ENCODE results near the gene PHLDB1.
"Not testable (repeated sequence)": the region's sequence is repeated elsewhere in the genome, so short reads cannot be mapped to it uniquely, and the experiment has no call there.

PHLDB1 gene

GRCh38 chr11:118672846-118673245 is 65.4 kb downstream of the PHLDB1 start:
- no peak for DNase-seq (ENCODE audit: low read depth)
- H3K4me3 ChIP-seq (ENCODE audit: low read depth, low read length) = no peak overlapping the region

DNA sequence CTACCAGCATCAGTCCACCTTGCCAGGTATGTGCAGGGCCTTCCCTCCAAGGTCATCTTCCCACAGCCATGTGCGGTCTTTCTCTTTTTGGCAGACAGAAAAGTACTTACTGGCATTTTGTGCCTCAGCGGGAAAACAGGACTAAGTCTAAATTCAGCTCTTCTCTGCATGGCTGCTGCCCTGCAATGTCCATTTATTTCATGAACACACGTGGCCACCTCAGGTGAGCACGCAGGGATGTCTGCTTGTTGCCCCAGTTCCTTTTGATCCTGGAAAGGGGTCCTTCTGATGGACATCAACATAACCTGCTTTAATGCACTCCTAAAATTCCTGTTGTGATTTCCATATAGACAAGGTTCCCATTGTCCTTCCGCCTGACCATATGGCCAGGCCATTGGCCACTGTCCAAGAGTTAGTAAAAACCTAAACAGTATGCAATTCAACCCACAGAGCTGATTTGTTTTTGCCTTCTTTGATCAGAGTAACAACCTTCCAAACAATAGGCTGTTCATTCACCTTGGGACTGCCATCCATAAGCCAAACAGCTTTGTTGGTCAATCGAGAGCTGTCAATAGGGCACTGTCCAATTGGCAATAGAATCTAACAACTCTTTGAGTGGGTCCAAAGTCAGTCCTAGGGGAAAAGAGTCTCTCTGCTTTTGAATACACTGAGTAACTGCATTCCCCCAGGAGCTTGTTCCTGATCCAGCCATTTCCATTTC is 66.1 kb downstream of the PHLDB1 start:
- H3K4me3 ChIP-seq (ENCODE audit: low read depth, low read length) = no peak overlapping the region
- DNase-seq (ENCODE audit: low read depth) = no peak

GRCh38 chr11:118674082-118674435 is 66.6 kb downstream of the PHLDB1 start:
- H3K4me3 ChIP-seq (ENCODE audit: low read depth, low read length) = no peak overlapping the region
- no peak for DNase-seq (ENCODE audit: low read depth)

DNA sequence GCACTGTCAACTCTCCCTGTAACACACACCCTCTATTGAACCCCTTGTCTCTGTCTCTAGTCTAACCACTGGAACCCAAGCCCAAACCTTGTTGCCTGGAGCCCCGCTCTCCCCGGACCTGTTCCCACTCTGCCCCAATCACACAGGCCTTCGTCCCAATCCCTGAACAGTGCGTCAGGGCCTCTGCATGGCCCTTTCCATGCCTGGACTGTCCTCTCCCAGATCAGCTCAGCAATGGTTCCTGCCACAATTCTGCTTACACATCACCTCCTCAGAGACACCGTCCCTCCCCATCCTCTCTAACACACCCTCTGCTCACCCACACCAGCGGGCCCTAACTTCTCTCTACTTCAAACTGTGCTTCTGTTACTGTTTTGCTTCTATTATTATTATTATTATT is 70.6 kb downstream of the PHLDB1 start:
- DNase-seq (ENCODE audit: low read depth) = no peak
- no peak overlapping the region for H3K4me3 ChIP-seq (ENCODE audit: low read depth, low read length)

DNA sequence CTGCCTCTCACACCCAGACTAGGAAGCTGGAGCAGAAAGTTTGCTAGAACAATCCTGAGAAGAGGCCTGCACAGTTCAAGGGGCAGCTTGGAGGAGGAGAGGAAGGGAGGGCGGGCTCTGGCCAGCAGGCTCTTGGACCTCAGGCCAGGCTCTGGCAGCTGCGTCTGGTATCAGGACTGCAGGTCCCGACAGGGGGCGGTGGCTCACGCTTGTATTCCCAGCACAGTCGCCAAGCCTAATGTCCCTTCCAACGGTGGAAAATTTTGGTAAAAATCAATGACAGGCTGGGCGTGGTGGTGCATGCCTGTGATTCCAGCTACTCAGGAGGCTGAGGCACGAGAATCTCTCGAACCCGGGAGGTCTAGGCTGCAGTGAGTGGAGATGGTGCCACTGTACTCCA is 71.5 kb downstream of the PHLDB1 start:
- H3K4me3 ChIP-seq (ENCODE audit: low read depth, low read length); DNase-seq (ENCODE audit: low read depth): not testable (repeated sequence)

DNA sequence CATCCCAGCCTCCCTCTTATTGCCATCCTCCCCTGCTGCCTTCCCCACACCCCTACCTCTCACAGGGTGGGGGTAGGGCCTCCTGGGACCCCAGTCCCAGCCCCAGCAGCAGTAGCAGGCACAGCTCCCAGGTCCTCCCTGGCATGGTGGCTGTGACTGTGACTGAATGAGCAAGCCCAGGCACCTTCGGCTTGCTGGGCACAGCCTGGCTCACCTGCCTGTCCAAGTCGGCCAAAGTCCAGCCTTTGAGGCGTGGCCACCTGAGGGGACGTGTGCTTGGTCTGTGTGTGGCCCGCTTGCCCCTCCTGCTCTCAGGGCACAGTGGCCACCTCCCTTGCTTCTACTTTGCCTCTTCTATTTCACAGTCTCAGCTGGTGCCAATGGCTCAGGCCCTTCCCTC is 72.1 kb downstream of the PHLDB1 start, which contains the start of gene TREH:
Gene TREH, minus strand, starts transcription at position 168 of the 400 bp plus-strand sequence. Its CDS starts 23 bp downstream, at position 145.
- no peak for DNase-seq (ENCODE audit: low read depth)
- no peak within 1 kb of the TSS for H3K4me3 ChIP-seq (ENCODE audit: low read depth, low read length)

GRCh38 chr11:118682372-118682771 is 75.0 kb downstream of the PHLDB1 start:
- H3K4me3 ChIP-seq (ENCODE audit: low read depth, low read length) = no peak overlapping the region
- no peak for DNase-seq (ENCODE audit: low read depth)

GRCh38 chr11:118682939-118683338 is 75.5 kb downstream of the PHLDB1 start:
- H3K4me3 ChIP-seq (ENCODE audit: low read depth, low read length); DNase-seq (ENCODE audit: low read depth): not testable (repeated sequence)

DNA sequence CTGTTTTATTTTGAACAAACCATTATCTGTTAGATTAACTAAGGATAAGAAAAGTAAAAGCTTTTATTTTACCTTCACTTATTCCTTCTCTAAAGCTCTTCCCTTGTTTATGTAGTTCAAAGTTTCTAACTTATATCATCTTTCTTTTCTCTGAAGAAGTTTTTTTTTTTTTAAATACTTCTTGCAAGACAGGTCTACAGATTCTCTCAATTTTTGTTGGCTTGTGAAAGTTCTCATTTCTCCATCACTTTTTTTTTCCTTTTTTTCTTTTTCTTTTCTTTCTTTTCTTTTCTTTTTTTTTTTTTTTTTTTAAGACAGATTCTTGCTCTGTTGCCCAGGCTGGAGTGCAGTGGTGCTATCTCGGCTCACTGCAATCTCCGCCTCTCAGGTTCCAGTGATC is 76.8 kb downstream of the PHLDB1 start:
- no peak overlapping the region for H3K4me3 ChIP-seq (ENCODE audit: low read depth, low read length)
- DNase-seq (ENCODE audit: low read depth) = no peak

- no peak overlapping the region for H3K4me3 ChIP-seq (ENCODE audit: low read depth, low read length)
- DNase-seq (ENCODE audit: low read depth) = no peak
Observed at GRCh38 chr11:118687906-118688305, 80.5 kb downstream of the PHLDB1 start.

DNA sequence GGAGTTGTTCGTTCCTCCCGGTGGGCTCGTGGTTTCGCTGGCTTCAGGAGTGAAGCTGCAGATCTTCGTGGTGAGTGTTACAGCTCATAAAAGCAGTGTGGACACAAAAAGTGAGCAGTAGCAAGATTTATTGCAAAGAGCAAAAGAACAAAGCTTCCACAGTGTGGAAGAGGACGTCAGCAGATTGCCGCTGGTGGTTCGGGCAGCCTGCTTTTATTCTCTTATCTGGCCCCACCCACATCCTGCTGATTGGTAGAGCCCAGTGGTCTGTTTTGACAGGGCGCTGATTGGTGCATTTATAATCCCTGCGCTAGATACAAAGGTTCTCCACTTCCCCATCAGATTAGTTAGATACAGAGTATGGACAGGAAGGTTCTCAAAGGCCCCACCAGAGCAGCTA is 80.9 kb downstream of the PHLDB1 start:
- not testable (repeated sequence) for DNase-seq (ENCODE audit: low read depth); H3K4me3 ChIP-seq (ENCODE audit: low read depth, low read length)

DNA sequence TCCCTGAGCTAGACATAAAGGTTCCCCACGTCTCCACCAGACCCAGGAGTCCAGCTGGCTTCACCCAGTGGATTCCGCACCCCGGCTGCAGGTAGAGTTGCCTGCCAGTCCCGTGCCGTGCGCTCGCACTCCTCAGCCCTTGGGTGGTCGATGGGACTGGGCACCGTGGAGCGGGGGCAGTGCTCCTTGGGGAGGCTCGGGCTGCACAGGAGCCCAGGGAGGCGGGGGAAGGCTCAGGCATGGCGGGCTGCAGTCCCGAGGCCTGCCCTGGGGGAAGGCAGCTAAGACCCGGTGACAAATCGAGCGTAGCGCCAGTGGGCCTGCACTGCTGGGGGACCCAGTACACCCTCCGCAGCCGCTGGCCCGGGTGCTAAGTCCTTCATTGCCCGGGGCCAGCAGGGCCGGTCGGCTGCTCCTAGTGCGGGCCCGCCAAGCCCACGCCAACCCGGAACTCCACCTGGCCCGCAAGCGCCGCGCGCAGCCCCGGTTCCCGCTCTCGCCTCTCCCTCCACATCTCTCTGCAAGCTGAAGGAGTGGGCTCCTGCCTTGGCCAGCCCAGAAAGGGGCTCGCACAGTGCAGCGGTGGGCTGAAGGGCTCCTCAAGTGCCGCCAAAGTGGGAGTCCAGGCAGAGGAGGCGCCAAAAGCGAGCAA is 81.6 kb downstream of the PHLDB1 start:
- H3K4me3 ChIP-seq (ENCODE audit: low read depth, low read length) = no peak overlapping the region
- DNase-seq (ENCODE audit: low read depth) = no peak

- H3K4me3 ChIP-seq (ENCODE audit: low read depth, low read length) = no peak overlapping the region
Observed at GRCh38 chr11:118689503-118689851, 82.1 kb downstream of the PHLDB1 start.

DNA sequence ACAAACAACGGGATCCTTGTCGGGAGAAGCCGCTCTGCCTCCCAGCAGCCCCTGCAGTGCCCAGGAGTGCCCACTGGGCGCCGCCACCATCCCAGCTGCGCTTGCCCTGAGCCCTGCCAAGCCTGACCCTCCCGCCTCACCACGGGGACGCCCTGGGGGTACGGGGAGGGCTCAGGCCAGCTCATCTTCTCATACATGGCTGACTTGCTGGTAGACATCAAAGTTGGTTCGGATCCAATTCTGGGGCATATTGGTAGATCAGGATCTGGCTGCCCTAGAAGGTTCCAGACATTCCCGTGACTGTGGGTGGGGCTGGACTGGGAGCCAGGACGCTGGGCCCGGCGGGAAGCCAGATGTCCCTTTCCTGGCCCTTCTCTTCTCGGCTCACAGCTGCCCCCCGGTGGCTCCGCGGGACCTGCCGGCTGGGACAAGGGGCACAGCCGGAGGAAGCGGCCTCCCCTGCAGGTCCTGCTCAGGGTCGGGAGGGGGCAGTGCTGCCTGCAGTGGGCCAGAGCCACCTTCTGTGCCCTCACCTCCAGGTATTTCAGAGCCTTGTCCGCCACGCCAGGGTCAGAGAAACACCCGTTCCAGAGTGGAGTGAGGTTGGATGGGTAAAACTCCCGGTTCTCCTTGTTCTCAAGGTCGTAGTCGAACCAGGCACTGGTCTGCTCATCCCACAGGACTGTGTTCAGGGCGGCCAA is 82.6 kb downstream of the PHLDB1 start:
- DNase-seq (ENCODE audit: low read depth) = peak; percentile 47
- peak overlapping the region; percentile 21 for H3K4me3 ChIP-seq (ENCODE audit: low read depth, low read length)

More at GRCh38 chr11:118689503-118689851, 82.1 kb downstream of the PHLDB1 start:
- no peak for DNase-seq (ENCODE audit: low read depth)

GRCh38 chr11:118690553-118691304 is 83.3 kb downstream of the PHLDB1 start:
- DNase-seq (ENCODE audit: low read depth) = no peak
- no peak overlapping the region for H3K4me3 ChIP-seq (ENCODE audit: low read depth, low read length)

- H3K4me3 ChIP-seq (ENCODE audit: low read depth, low read length) = no peak overlapping the region
- DNase-seq (ENCODE audit: low read depth) = peak; percentile 26
Observed at GRCh38 chr11:118691926-118692830, 84.8 kb downstream of the PHLDB1 start.

DNA sequence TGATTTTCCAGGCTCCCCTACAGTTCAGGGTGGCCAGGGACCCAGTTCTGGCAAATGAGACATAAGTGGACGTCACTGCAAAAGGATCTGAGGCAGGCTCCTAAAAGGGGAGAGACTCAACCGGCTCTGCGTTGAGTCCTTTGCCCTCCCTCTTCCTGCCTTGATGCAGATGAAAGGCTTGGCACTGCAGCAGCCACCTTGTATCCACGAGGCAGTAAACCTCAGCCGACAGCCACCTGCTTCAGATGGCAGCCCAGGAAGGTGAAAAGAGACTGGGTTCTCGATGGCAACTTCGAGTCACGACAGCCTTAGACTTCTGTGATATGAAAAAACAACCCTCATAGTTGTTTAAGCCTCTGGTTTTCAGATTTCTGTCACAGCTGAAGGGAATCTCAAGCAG is 86.8 kb downstream of the PHLDB1 start:
- DNase-seq (ENCODE audit: low read depth) = no peak
- H3K4me3 ChIP-seq (ENCODE audit: low read depth, low read length) = no peak overlapping the region

DNA sequence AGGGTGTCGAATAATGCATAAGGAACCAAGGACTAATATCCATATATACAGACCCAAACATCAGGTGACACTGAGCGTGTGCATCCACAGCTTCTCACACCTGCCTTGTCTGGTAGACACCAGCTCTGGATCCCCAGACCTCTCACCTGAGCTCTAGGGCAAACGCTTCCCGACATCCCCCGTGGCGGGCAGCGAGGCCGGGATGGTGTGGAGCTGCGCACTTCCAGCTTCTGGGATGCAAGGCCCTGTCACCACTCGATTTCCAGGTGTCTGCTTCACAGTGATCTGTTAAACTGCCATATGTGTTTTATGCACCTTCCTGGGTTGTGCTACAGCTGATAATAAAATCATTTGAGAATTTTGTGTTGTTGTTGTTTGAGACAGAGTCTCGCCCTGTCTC is 87.4 kb downstream of the PHLDB1 start:
- no peak for DNase-seq (ENCODE audit: low read depth)
- no peak overlapping the region for H3K4me3 ChIP-seq (ENCODE audit: low read depth, low read length)

GRCh38 chr11:118696673-118697226 is 89.3 kb downstream of the PHLDB1 start:
- H3K4me3 ChIP-seq (ENCODE audit: low read depth, low read length) = no peak overlapping the region
- no peak for DNase-seq (ENCODE audit: low read depth)
